Stimulated activated naive CD4-positive, alpha-beta T cell (primary cell): ENCODE results near the gene MSANTD1.
"Not testable (repeated sequence)": the region's sequence is repeated elsewhere in the genome, so short reads cannot be mapped to it uniquely, and the experiment has no call there.

Experiments used
- DNase-seq, 6 experiments: peaks; one replicate each; lab custom pipeline; 2025; lab: John Stamatoyannopoulos, UW

MSANTD1 gene

GRCh38 chr4:3291411-3291968 is 42.5 kb downstream of the MSANTD1 start:
- DNase-seq = no peak

DNA sequence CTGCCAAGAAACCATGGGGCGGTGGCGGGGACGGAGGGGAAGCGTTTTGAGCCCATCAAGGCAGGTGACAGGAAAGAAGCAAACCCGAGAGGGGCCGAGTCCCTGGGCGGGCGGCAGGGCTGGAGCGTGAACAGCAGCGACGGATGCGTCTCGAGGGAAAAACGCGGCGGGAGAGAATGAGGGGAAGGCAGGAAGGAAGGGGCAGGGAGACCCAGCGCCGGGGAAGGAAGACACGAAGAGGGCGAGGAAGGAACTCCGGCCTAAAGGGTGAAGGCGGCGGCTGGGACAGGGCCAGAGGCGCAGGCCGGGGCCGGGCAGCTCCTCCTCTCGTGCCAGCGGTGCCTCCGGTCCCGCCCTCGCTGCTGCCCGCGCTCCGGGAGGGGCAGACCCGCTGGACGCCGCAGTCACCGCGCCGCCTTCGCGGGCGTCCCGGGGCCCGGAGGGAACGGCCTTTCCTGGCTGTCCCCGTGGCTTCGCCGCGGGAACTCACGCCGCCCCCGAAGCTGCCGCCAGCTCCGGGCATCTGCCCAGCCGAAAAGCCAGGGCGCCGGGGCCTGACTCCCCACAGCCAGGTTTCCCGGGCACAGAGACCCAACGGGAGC is 43.1 kb downstream of the MSANTD1 start:
- peak in 2 of 6 experiments; percentile 22 to 52 for DNase-seq

- DNase-seq = peak; percentile 47 to 83 (median 80)
Observed at GRCh38 chr4:3292571-3293400, 43.8 kb downstream of the MSANTD1 start, which contains the start of gene RGS12. TSS of gene RGS12 (plus strand) at chr4:3293021. CDS start at chr4:3316171, 23,150 bp downstream.

GRCh38 chr4:3293401-3294391 is 44.7 kb downstream of the MSANTD1 start:
- DNase-seq = peak in 2 of 6 experiments; percentile 41 to 55

DNA sequence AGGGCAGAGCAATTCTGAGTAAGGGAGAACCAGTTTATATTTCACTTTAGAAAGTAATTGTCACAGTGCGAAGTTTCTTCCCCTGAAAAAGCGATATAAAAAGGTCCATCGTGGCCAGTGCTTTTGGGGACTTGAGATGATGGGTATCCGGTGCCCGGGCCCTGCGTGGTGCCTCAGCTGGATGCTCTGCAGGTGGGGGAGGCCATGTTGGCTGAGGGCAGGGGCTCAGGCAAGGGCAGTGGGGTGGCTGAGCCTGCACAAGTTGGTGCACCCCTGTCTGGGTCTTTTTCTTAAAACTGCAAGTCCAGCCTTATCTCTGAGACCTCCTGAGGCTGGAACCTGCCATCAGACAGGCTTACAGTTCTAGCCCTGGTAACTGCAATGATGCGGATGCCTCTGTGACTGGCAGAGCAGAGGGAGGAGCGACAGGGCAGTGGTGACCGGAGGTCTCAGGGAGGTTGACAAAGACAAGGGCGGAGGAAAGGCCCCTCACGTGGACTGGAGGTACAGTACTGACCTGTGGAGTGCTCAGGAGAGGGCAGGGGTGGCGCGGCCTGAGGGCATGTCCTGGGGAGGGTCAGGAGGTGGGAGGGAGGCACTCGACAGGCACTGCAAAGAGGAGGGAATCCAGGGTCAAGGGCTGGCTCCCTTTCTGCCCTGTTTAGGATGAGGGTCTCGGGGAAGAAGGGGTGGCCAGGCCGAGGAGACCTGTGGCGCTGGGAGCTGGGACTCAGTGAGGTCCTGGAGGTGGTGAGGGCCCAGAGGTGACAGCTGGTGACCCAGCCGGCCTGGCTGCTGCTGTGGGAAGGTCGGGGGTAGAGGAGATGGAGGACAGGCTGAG is 45.7 kb downstream of the MSANTD1 start:
- peak in 1 of 6 experiments; percentile 5 for DNase-seq

- no peak for DNase-seq
Observed at GRCh38 chr4:3295837-3296624, 47.1 kb downstream of the MSANTD1 start.

DNA sequence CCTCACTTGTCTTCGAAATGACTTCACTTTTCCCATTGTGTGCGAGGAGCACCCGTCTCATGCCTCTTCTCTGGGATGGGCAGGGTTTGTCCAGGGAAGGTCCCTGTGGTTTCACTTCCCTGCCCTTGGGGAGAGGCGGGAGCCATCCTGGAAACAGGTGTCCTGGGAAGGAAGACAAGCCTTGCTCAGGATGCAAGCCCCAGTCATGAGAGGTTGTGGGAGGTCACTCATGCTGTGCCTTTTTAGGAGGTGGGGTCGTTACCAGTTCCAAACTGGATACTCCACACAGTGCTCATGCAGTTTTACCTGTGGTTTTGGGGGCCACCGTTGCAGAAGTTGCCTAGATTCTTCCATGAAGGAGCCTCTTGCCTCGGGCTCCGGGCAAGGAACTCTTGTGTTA is 47.7 kb downstream of the MSANTD1 start:
- DNase-seq = no peak

GRCh38 chr4:3297066-3297859 is 48.3 kb downstream of the MSANTD1 start:
- no peak for DNase-seq

- no peak for DNase-seq
Observed at GRCh38 chr4:3299122-3299975, 50.4 kb downstream of the MSANTD1 start.

- no peak for DNase-seq
Observed at GRCh38 chr4:3299976-3300671, 51.2 kb downstream of the MSANTD1 start.

- DNase-seq = not testable (repeated sequence)
Observed at GRCh38 chr4:3300882-3301281, 51.9 kb downstream of the MSANTD1 start.

DNA sequence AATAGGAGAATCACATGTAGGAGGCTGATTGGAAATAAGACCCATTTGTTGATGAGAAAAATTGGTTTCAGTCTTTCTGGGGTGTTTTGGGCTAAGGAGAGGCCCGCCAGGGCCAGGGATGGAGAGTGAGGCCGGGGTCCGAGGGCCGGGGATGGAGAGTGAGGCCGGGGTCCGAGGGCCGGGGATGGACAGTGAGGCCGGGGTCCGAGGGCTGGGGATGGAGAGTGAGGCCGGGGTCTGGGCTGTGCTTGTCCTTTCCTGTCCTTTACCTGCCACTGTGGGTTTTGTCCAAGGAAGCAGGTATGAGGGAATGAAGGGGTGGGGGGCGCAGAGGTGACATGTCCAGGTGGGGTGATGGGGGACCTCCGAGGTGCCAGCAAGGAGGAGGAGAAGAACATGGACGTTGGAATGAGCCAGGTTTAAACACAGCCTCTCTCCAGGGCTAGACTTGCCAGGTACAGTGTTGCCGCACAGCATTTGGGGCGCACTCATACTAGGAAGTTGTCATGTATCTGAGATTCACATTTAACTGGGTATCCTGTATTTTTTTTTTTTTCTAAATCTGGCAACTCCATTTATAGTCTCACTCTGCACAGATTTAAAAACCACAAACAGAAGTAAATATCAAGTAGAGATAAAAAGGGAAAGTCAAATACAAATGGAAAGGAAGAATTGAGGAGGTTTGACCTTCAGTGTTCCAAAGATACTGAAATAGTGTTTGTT is 52.7 kb downstream of the MSANTD1 start:
- DNase-seq = peak in 4 of 6 experiments; percentile 21 to 75 (median 58)

GRCh38 chr4:3302173-3302785 is 53.3 kb downstream of the MSANTD1 start:
- DNase-seq = peak; percentile 77 to 94 (median 88)

DNA sequence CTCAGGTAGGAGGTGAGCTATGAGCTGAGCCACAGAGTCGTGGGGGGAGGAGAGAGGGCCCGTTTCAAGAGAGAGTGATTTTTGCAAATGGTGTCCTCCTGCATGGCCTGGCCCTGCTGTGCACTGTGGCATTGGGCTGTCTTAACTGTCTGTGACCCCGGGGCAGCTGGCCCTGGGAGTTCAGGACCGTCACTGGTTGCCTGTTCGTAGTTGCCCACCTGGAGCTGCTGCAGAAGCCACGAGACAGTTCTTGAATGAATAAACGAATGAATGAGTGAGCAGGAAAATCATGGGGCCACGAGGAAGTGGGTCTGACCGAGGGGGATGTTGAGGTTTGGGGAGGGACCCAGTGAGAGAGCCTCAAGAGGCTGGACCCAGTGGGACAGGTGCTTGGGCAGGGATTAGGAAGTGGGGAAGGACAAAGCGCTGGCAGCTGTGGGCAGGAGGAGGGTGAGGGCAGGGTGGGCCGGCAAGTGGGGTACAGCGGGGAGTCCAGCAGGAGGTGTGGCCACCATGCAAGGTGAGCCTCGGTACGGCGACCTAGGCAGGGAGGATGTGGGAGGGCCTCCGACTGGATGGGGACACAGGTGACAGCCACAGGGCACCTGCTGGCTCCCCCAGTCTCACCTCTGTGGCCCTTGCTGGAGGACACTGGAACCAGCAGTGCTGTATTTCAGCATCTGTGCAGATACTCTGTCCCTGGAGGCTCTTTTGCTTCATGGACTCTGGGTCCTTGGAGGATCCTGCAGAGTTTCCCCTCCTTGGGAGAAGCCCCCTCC is 54.0 kb downstream of the MSANTD1 start:
- peak in 3 of 6 experiments; percentile 27 to 72 (median 49) for DNase-seq

- no peak for DNase-seq
Observed at GRCh38 chr4:3303565-3303824, 54.5 kb downstream of the MSANTD1 start.
